ENCODE measurements around the gene GARNL3.

The GARNL3 gene

GRCh38 chr9:127411122-127411521 lies 146.5 kb downstream of the GARNL3 start:
- DNase-seq, result no peak

DNA sequence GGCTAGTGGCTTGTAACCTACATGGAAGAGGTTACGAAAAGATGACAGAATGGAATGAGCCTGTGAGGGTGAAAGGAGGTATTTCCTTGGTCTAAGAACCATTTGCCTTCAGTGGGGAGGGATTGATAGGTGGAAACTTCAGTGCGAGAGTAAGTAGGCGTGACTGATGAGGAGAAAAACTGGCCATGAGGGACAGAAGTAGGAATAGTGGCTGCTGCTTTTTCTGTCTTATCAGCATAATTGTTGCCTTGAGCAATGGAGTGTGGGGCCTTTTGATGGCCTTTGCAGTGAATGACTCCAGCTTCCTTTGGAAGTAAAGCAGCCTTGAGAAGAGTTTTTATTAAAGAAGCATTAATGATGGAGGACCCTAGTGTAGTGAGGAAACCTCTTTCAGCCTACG lies 150.6 kb downstream of the GARNL3 start:
- DNase-seq, result no peak

- DNase-seq, result no peak
Observed at GRCh38 chr9:127415657-127416056, 151.1 kb downstream of the GARNL3 start.

DNA sequence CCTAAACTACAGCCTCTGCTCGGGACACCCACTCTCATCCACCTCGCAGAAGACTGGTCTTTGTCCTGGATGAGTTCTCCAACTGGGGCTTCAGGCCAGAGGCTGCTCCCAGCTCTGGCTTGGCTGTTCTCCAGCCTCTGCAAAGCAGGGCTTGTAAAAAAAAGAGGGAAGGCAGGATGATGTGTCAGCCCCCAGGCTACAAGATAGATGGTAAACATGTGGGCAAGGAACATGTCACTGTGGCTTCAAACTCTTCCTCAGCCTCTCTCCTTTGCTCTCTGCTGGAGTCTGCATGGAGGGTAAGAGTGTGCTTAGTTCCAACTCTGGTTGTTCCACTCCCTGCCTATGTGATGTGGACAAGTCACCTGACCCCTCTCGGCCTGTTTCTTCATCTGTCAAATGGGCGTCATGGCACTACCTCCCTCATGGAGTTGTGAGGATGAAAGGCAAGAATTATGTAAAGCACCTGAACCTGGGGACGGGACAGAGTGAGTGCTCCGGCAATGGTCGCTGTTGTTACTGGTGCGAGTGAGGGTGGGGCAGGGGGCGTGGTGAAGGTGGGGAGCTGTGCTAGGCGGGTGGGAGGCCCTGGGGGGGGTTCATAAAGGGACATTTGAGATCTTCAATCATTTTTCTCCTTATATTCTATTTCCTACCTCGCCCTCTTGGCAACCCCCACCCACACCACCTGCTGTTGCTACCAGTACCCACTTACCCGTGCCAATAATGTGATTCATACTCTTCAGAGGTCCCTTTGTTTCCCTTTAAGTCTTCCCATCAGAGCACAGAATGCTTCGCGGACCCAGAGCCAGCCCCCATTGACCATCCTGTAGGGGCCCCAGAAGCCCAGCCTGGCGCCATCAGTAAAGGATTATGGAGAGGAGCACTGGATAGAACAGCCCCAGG lies 152.8 kb downstream of the GARNL3 start:
- DNase-seq, result no peak

- DNase-seq, result peak; percentile 36
Observed at GRCh38 chr9:127418037-127418471, 153.5 kb downstream of the GARNL3 start.

DNA sequence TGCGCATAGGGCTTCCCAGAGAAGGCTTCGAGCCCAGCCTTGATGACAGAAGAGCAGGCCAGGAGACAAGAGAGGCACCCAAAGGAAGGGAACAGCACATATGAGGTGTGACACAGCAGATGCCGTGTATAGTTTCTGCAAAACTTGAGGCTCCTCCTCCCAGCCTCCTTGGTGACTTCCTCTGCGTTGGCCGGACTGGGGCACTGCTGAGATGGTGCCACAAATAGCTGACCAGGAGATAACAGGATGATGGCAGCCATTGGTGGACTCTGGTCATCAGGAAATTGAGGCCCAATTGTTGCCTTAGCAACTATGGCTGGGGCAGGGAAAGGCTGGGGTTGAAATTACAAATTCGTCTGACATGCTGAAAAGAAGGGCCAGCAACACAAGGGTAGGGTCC lies 154.8 kb downstream of the GARNL3 start:
- no peak for DNase-seq

DNA sequence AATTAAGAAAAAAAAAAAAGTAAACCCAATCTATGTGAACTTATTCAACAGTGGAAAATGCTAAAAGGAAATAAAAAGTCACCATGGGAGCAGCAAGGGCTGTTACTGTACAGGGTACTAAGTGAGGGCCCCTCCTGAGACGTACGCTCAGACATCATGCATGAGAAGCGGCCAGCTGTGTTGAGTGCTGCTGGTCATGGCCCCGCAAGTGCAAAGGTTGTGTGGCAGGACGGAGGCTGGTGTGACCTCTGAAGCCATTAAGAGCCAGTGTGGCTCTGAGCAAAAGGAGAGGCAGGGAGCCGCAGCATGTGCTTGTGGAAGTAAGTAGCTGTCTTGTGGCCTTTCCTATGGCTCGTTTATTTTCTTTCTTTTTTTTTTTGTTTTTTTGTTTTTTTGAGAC lies 156.5 kb downstream of the GARNL3 start:
- no peak for DNase-seq

- no peak for DNase-seq
Observed at GRCh38 chr9:127422133-127422782, 157.7 kb downstream of the GARNL3 start.

DNA sequence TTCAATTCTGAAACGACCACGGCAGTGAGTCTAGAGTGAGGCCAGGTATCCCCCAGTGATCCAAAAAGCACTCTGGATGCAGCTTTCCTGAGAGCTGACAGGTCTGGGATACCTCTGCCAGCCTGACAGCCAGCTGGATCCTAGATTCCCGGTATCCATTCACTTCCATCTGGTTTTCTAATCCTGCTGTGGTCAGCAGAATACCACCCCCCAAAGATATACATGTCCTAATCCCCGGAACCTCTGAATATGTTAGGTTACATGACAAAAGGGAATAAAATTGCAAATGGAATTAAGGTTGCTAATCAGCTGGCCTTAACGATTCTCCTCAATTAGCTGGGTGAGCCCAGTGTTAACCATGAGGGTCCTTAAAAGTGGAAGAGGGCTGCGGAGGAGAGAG lies 158.2 kb downstream of the GARNL3 start:
- no peak for DNase-seq

DNA sequence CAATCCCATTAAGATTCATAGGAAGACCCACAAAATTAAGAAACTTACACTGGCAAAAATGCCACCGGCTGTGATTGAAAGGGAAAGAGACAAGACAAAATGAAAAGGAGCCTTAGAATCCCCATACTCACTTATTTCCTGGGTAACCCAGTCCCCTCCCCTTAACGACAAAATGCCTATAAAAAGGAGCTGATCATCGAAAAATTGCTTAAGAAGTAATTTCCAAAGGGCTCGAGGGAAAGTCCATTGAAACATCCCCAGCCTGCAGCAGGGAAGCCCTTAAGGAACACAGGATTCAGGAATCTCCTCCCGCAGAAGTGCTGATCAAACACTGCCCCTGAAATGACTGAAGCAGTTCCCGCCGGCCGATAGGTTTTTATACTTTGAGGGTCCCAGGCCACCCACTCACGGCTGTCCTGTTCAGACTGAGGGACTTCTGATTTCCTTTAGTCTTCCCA lies 158.9 kb downstream of the GARNL3 start:
- no peak for DNase-seq

GRCh38 chr9:127423934-127424675 lies 159.5 kb downstream of the GARNL3 start, which contains the start of gene ZNF79:
Gene ZNF79, plus strand, starts transcription at chr9:127424382. Its CDS starts 406 bp downstream, at chr9:127424788.
- DNase-seq, result peak; percentile 89

GRCh38 chr9:127424676-127424999 lies 160.1 kb downstream of the GARNL3 start:
- DNase-seq, result peak; percentile 34

DNA sequence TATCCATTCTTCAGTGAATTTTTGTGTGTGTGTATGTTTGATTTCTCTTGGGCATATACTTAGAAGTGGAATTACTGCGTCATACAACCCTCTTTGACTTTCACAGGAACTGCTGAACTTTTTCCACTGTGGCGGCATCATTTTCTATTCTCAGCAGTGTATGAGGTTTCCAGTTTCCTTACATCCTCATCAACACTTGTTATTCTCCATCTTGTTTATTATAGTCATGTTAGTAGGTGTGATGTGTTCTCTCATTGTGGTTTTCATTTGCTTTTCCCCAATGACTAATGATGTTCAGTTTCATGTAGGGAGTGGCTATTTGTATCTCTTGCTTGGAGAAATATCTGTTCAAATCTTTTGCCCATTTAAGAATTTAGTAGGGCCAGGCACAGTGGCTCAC lies 162.2 kb downstream of the GARNL3 start:
- DNase-seq, result no peak

DNA sequence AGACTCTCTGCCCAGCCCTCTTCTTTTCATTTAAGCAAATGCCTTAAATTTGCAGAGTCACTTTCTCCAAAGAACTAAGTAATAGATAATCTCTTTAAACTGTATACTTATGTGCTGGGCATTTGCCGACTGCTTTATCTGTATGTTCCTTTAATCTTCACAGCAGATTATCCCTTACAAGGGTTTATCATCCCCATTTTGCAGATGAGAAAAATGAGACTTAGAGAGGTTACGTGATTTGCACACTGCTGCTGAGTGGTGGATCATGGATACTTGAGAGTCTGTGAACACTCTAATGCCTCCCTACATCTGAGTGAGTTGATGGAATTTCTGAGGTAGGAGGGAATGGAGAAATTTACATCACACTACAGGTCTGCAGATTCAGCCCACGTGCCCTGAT lies 163.8 kb downstream of the GARNL3 start:
- DNase-seq, result no peak

GRCh38 chr9:127430415-127430814 lies 165.8 kb downstream of the GARNL3 start:
- no peak for DNase-seq

DNA sequence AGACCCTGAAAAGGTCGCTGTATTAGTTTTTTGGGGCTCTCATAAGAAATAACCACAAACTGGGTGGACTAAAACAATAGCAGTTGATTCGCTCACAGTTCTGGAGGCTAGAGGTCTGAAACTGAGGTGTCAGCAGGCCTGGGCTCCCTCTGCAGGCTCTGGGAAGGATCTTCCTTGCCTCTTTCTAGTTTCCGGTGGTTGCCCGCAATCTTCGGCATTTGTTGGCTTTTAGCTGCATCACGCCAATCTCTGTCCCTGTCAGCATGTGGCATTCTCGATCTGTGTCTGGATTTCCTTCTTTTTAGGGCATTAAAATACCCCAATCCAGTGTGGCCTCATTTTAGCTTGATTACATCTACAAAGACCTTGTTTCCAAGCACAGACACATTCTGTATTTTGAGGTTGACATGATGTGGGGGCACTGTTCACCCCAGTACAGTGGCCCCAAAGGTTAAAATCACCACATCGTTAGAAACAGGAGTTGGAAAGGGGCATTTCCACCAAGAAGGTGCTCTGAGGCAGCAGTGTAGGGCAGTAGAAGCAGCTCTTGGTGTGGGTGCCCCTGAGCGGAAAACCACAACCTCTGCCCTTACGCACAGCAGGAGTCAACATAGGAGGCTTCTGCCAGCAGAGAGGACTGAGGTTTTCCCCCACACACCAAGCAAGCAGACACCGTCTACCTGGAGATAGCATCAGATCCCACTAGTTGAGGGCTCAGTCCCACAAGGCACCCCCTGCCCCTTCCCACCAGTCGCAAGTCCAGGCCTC lies 173.1 kb downstream of the GARNL3 start:
- no peak for DNase-seq

DNA sequence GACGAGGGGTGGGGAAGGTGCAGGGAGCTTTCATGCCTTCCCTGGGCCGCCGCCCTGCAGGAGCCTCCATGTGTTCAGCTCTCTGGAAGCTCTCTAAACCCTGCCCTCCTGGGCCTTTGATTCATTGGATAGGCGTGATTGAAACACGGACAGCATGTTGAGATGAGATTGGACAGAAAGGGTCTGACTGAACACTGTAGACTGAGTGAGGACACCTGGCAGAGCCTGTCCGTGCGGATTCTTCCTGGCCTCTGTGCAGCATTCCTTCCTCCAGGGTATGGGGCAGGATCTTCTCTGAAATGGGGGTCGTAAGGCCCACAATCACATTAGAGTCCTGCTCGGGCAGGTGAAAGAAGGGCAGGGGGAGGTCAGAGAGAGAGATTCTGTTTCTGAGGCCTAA lies 173.8 kb downstream of the GARNL3 start:
- DNase-seq, result no peak
